ENCODE measurements around the gene MUC13. TPM values are rescaled to one million over a fixed set of nuclear protein-coding genes. Genes with fewer than 3 reads are reported as not detected.

Gene MUC13
- total and polyA plus RNA-seq, 2 of the 4 experiments (the other 2 are of a cell fraction) = not detected

DNA sequence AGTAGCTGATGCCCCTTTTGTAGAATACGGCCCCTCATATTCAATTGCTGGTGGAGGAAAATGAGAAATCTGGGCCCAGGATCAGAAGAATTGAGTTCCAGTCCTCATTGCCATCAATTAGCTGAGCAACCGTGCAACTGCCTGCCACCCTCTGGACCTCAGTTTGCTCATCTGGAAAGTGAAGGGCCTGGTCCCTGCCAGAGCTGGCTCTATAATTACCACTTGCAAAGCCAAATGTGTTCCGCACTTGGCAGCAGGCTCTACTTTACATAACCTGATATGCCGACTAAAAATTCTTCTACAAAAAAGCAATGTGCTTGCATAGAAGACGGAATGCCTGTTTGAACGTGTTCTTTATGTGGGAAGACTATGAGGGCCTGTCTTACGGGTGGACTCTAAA lies 38.8 kb downstream of the MUC13 start:
- H4K20me1 ChIP-seq (ENCODE audit: insufficient read depth, low read length) = no peaks in the 10 kb centered on the region
- no peak overlapping the region for H2BK20ac ChIP-seq (ENCODE audit: low read depth, low read length)
- H2AFZ ChIP-seq (replicated peaks; ENCODE audit: low read length, poor library complexity) = no peak overlapping the region
- H2AK9ac ChIP-seq (replicated peaks; ENCODE audit: low read depth, low read length, poor library complexity) = no peak overlapping the region
- TF ChIP-seq, protein P1, sequence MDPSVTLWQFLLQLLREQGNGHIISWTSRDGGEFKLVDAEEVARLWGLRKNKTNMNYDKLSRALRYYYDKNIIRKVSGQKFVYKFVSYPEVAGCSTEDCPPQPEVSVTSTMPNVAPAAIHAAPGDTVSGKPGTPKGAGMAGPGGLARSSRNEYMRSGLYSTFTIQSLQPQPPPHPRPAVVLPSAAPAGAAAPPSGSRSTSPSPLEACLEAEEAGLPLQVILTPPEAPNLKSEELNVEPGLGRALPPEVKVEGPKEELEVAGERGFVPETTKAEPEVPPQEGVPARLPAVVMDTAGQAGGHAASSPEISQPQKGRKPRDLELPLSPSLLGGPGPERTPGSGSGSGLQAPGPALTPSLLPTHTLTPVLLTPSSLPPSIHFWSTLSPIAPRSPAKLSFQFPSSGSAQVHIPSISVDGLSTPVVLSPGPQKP (IDR thresholded peaks at IDR 0.05; ENCODE audit: borderline replicate concordance, low read depth, low read length) = no peak
- TF ChIP-seq CHD1 (IDR thresholded peaks at IDR 0.05; ENCODE audit: low read depth, low read length) = no peak
- no peak for TF ChIP-seq SMC3 (IDR thresholded peaks at IDR 0.05; ENCODE audit: low read depth, low read length)
- H3K9me1 ChIP-seq (ENCODE audit: insufficient read depth, low read length) = no peaks in the 10 kb centered on the region
- DNase-seq = no peak
- no peak overlapping the region for H4K5ac ChIP-seq (ENCODE audit: low read depth, low read length)
- no peak overlapping the region for H3K9ac ChIP-seq (ENCODE audit: low read depth, low read length)
- no TSS peak for BruUV-seq (replicated peaks)
- H3K27ac ChIP-seq (ENCODE audit: insufficient read depth, low read length) = no peak overlapping the region
- H4K91ac ChIP-seq (ENCODE audit: insufficient read depth, low read depth, low read length) = no peak overlapping the region
- no peak overlapping the region for H4K8ac ChIP-seq (ENCODE audit: low read depth in 2 of 2, low read length in 2 of 2)
- H2AK5ac ChIP-seq (ENCODE audit: low read depth, low read length) = no peak overlapping the region
- H3K79me1 ChIP-seq (ENCODE audit: low read depth in 1 of 2, low read length in 2 of 2) = no peaks in the 10 kb centered on the region
- WGBS, 2 experiments (ENCODE audit: extremely low coverage in 2 of 2, insufficient read length in 1 of 2) = no CpG with 5 or more reads among the region's 7 CpGs
- no peak overlapping the region for H2BK120ac ChIP-seq (ENCODE audit: low read depth, low read length)
- no peak overlapping the region for H2BK5ac ChIP-seq (ENCODE audit: low read depth, low read length, poor library complexity, severe bottlenecking)
- H3K9me3 ChIP-seq (ENCODE audit: control insufficient read depth, insufficient read depth, low read length) = no peaks in the 10 kb centered on the region
- H3K4me1 ChIP-seq (ENCODE audit: control insufficient read depth, insufficient read depth, low read length) = no peaks in the 10 kb centered on the region
- CTCF ChIA-PET = interaction anchor here (0.5 to 1.6 kb wide), 2 partner anchors 135 to 564 kb away, joined by 5 read pairs; no protein-coding TSS in a partner anchor
- H3K4me3 ChIP-seq (ENCODE audit: insufficient read depth, low read depth, low read length) = no peak overlapping the region
- ATAC-seq (ENCODE audit: low read depth) = no peak
- no peak overlapping the region for H3K4ac ChIP-seq (ENCODE audit: low read depth, low read length)
- no peaks in the 10 kb centered on the region for H3K36me3 ChIP-seq (ENCODE audit: control insufficient read depth, insufficient read depth, low read length)
- no peak overlapping the region for H3K4me2 ChIP-seq (ENCODE audit: low read depth, low read length)
- H3K18ac ChIP-seq (ENCODE audit: low read depth, low read length) = no peak overlapping the region
- H3K27me3 ChIP-seq (ENCODE audit: control insufficient read depth, insufficient read depth, low read length) = no peaks in the 10 kb centered on the region
- H3K14ac ChIP-seq (replicated peaks; ENCODE audit: low read depth, low read length) = no peak overlapping the region
- H3K23ac ChIP-seq (ENCODE audit: low read depth, low read length) = no peak overlapping the region
- intact Hi-C loops (cut with micrococcal nuclease) = no loop called here
- no peak overlapping the region for H3K56ac ChIP-seq (ENCODE audit: extremely low read depth, insufficient read depth, low read length)
- no peak overlapping the region for H2BK15ac ChIP-seq (ENCODE audit: low read depth, low read length)
- POLR2A ChIA-PET (ENCODE audit: unreplicated experiment) = no interaction called here
- dilution Hi-C loops (cut with HindIII; ENCODE audit: low sequenced_read_pairs, unreplicated experiment) = loop anchor here (25.0 kb wide), 1 partner anchor 133 kb away; no protein-coding TSS in a partner anchor
- in situ Hi-C loops (cut with MboI; ENCODE audit: low sequenced_read_pairs) = no loop called here
